GM12878 (cell line): ENCODE data around the gene MT1E.

Experiments
- CHD2 ChIP-seq: IDR thresholded peaks from 2 replicates; pipeline ENCODE4 v1.6.1; 2011; ENCODE audit warnings: low read depth, low read length, improper control_type of control experiment, borderline replicate concordance
- EP300 ChIP-seq, 2 experiments: fragments of 150-350 bp in 1 of 2; IDR thresholded peaks; 2 replicates each; pipeline ENCODE4 v1.6.1; 2011 to 2012; ENCODE audit warnings: low read depth in 2 of 2, low read length in 2 of 2, borderline replicate concordance in 1 of 2, improper control_type of control experiment in 1 of 2, inconsistent platforms in 1 of 2; ENCODE audit not compliant: control insufficient read depth in 1 of 2
- JUNB ChIP-seq: IDR thresholded peaks from 2 replicates; pipeline ENCODE4 v1.6.1; 2016; ENCODE audit warnings: antibody characterized with exemption, mild to moderate bottlenecking
- JUND ChIP-seq: IDR thresholded peaks from 2 replicates; pipeline ENCODE4 v1.6.1; 2012; ENCODE audit warnings: low read depth, mild to moderate bottlenecking, low read length, improper control_type of control experiment, moderate library complexity
- NFYB ChIP-seq: IDR thresholded peaks from 2 replicates; pipeline ENCODE4 v1.6.1; 2011; ENCODE audit warnings: low read depth, mild to moderate bottlenecking, low read length, improper control_type of control experiment, moderate library complexity; ENCODE audit not compliant: insufficient read depth
- TF ChIP-seq, protein P1 (sequence below), 3 experiments: IDR thresholded peaks in 2 of 3; conservative IDR thresholded peaks in 1 of 3; 2 replicates each; pipeline ENCODE4 v1.5.1; 2011; ENCODE audit warnings: low read depth in 3 of 3, low read length in 3 of 3, mild to moderate bottlenecking in 3 of 3, control low read depth in 2 of 3, moderate library complexity in 2 of 3, inconsistent platforms in 1 of 3, mixed read lengths in 1 of 3; ENCODE audit not compliant: control insufficient read depth in 2 of 3, insufficient read depth in 1 of 3; ENCODE audit errors: extremely low read depth in 1 of 3

- TF ChIP-seq JUND = no peak
- TF ChIP-seq JUNB = no peak
- TF ChIP-seq, protein P1, sequence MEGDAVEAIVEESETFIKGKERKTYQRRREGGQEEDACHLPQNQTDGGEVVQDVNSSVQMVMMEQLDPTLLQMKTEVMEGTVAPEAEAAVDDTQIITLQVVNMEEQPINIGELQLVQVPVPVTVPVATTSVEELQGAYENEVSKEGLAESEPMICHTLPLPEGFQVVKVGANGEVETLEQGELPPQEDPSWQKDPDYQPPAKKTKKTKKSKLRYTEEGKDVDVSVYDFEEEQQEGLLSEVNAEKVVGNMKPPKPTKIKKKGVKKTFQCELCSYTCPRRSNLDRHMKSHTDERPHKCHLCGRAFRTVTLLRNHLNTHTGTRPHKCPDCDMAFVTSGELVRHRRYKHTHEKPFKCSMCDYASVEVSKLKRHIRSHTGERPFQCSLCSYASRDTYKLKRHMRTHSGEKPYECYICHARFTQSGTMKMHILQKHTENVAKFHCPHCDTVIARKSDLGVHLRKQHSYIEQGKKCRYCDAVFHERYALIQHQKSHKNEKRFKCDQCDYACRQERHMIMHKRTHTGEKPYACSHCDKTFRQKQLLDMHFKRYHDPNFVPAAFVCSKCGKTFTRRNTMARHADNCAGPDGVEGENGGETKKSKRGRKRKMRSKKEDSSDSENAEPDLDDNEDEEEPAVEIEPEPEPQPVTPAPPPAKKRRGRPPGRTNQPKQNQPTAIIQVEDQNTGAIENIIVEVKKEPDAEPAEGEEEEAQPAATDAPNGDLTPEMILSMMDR (IDR thresholded peaks at IDR 0.05 in 2 of 3, conservative IDR thresholded peaks at IDR 0.05 in 1 of 3; ENCODE audit: control insufficient read depth in 2 of 3, extremely low read depth in 1 of 3, insufficient read depth in 1 of 3, low read depth in 3 of 3, low read length in 3 of 3) = no peak
- TF ChIP-seq NFYB = no peak
- TF ChIP-seq EP300 (IDR thresholded peaks at IDR 0.05; ENCODE audit: borderline replicate concordance in 1 of 2, control insufficient read depth in 1 of 2, low read depth in 2 of 2, low read length in 2 of 2) = no peak
- TF ChIP-seq CHD2 = no peak
Measured at GRCh38 chr16:56645838-56646237, 20.3 kb downstream of the MT1E start.
